Parathyroid adenoma (tissue), 2 donors: ENCODE results near the gene SINHCAF.

ENCODE experiments used
- H2AFZ ChIP-seq: fragments of 300-600 bp; sonication (generic); one replicate; pipeline ENCODE4 v1.7.0; 2017; ENCODE audit warnings: antibody characterized with exemption, mild to moderate bottlenecking
- H3K27ac ChIP-seq: fragments of 300-600 bp; sonication (generic); one replicate; pipeline ENCODE4 v1.7.0; 2017
- H3K27me3 ChIP-seq: fragments of 300-600 bp; sonication (generic); one replicate; pipeline ENCODE4 v1.7.0; 2017; ENCODE audit warnings: low read length; ENCODE audit not compliant: control insufficient read depth, insufficient read depth
- H3K36me3 ChIP-seq: fragments of 300-600 bp; sonication (generic); one replicate; pipeline ENCODE4 v1.7.0; 2017; ENCODE audit warnings: low read length; ENCODE audit not compliant: control insufficient read depth, insufficient read depth
- H3K4me1 ChIP-seq: fragments of 300-600 bp; sonication (generic); one replicate; pipeline ENCODE4 v1.7.0; 2017; ENCODE audit warnings: control low read depth
- H3K4me2 ChIP-seq: fragments of 300-600 bp; sonication (generic); one replicate; pipeline ENCODE4 v1.7.0; 2017; ENCODE audit warnings: low read length
- H3K4me3 ChIP-seq: fragments of 300-600 bp; sonication (generic); one replicate; pipeline ENCODE4 v1.7.0; 2017; ENCODE audit warnings: low read depth, low read length
- H3K79me2 ChIP-seq: fragments of 300-600 bp; sonication (generic); one replicate; pipeline ENCODE4 v1.7.0; 2017; ENCODE audit warnings: control low read depth
- H3K9ac ChIP-seq: fragments of 300-600 bp; sonication (generic); one replicate; pipeline ENCODE4 v1.7.0; 2017; ENCODE audit warnings: mild to moderate bottlenecking
- H3K9me3 ChIP-seq: fragments of 300-600 bp; sonication (generic); one replicate; pipeline ENCODE4 v1.7.0; 2017; ENCODE audit warnings: low read length; ENCODE audit not compliant: control insufficient read depth
- TF ChIP-seq, protein P1 (sequence below): fragments of 300-600 bp; sonication (generic); IDR thresholded peaks from one replicate; pipeline ENCODE4 v1.7.0; 2017; ENCODE audit warnings: antibody characterized with exemption, mild to moderate bottlenecking
- donor health status: primary hyperparathyroidism.

Gene SINHCAF

DNA sequence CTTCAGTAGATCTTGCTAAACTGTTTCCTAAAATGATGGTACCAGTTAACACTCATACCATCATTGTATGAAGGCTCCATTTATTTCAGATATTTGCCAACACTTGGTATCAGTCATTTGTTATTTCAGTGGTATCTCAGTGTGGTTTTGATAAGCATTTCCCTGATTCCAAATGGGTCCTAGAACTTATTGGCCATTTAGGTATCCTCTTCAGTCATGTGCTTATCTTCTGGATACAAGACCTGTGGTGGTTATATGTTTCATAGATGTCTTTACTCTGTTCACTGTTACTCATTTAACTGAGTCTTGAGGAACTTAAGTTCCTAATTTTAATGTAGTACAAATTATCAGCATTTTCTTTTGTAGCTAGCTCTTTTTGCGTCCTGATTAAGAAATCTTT, 13.5 kb downstream of the SINHCAF start:
- H3K27me3 ChIP-seq = no peaks in the 10 kb centered on the region
- no peak overlapping the region for H3K9ac ChIP-seq

DNA sequence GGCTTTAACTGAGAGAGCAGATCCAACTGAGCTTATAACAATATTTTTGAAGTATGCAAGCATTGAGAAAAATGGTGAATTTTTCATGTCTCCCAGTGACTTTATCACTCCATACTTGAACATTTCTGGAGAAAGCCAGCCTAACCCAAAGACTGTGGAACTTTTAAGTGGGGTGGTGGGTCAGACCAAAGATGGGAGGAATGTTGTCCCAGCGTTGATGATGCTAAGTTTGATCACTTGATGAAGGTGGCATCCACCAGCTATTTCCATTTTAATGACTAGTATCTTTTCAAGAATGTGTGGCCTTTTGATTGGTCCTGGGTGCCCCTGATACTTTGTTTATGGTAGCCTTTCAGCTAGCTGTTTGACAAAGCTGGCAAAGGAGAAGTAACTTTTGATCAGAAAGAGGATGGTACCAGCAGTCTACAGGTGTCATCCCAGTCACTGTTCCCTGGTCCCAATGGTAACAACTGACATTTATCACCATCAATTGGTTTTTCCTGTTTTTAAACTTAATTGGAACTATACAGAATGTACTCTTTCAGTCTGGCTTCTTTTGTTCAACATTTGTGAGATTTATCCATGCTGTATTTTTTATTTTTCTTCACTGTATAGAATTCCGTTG, 14.2 kb downstream of the SINHCAF start:
- TF ChIP-seq, protein P1, sequence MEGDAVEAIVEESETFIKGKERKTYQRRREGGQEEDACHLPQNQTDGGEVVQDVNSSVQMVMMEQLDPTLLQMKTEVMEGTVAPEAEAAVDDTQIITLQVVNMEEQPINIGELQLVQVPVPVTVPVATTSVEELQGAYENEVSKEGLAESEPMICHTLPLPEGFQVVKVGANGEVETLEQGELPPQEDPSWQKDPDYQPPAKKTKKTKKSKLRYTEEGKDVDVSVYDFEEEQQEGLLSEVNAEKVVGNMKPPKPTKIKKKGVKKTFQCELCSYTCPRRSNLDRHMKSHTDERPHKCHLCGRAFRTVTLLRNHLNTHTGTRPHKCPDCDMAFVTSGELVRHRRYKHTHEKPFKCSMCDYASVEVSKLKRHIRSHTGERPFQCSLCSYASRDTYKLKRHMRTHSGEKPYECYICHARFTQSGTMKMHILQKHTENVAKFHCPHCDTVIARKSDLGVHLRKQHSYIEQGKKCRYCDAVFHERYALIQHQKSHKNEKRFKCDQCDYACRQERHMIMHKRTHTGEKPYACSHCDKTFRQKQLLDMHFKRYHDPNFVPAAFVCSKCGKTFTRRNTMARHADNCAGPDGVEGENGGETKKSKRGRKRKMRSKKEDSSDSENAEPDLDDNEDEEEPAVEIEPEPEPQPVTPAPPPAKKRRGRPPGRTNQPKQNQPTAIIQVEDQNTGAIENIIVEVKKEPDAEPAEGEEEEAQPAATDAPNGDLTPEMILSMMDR = no peak
- H3K36me3 ChIP-seq = no peaks in the 10 kb centered on the region
- H3K27me3 ChIP-seq = no peaks in the 10 kb centered on the region

More for the DNA sequence above, 13.5 kb downstream of the SINHCAF start:
- H3K36me3 ChIP-seq = no peaks in the 10 kb centered on the region
- H3K4me3 ChIP-seq = no peak overlapping the region
- H3K9me3 ChIP-seq = no peaks in the 10 kb centered on the region
- H3K79me2 ChIP-seq = peaks cover 29% of the 10 kb centered on the region
- H3K4me2 ChIP-seq = no peak overlapping the region
- no peak overlapping the region for H3K27ac ChIP-seq
- TF ChIP-seq, protein P1 = no peak
- H2AFZ ChIP-seq = no peak overlapping the region
- H3K4me1 ChIP-seq = no peaks in the 10 kb centered on the region

DNA sequence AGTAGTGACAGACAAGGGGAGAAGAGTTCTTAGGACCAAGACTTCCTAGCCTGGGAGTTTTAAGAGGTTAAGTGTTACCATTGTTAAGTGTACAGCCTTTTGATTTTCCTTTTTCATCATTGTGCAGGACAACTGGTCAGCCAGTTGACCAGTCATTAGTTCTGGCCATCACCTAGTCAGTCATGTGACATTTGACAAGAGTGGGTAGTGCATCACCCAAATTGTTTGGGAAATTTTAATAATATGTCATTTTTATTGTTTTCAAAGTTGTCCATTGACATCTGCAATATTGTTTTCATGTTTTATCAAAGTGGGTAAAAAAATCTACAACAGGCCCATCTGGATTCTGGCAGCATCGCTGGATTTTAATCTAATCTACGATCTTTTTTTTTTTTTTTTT, 15.5 kb downstream of the SINHCAF start:
- Histone ChIP-seq H3K36me3 (no peaks in the 10 kb centered on the region), H3K9me3 (no peaks in the 10 kb centered on the region), H2AFZ (no peak overlapping the region), H3K4me3 (no peak overlapping the region), H3K27ac (no peak overlapping the region), H3K27me3 (no peaks in the 10 kb centered on the region), H3K4me1 (no peaks in the 10 kb centered on the region), H3K4me2 (no peak overlapping the region), H3K79me2 (peaks cover 29% of the 10 kb centered on the region), H3K9ac (no peak overlapping the region)
- TF ChIP-seq, protein P1 = no peak

More for the DNA sequence above, 14.2 kb downstream of the SINHCAF start:
- H3K27ac ChIP-seq = no peak overlapping the region
- no peak overlapping the region for H3K9ac ChIP-seq
- no peaks in the 10 kb centered on the region for H3K9me3 ChIP-seq
- peaks cover 29% of the 10 kb centered on the region for H3K79me2 ChIP-seq
- H3K4me1 ChIP-seq = no peaks in the 10 kb centered on the region
- no peak overlapping the region for H2AFZ ChIP-seq
- H3K4me3 ChIP-seq = no peak overlapping the region
- H3K4me2 ChIP-seq = no peak overlapping the region

DNA sequence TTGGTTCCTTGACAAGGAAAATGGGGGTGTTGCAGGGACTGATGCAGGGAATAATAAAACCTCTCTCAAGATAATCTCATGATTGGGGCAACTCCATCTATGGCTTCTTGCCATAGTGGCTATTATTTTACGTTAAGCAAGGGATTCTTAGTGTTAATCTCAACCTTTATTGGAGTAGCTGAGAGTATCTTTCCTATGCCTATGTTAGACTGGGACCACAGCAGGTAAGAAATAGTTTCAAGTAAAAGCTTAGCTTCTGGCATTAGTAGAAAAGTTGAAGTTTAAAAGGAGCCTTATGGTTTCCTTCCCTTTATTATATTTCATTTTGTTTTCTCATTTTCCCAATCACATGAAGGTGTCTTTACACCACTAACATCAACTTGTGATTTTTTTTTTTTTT, 16.7 kb downstream of the SINHCAF start:
- Histone ChIP-seq H3K4me2 (no peak overlapping the region), H2AFZ (no peak overlapping the region), H3K36me3 (no peaks in the 10 kb centered on the region), H3K4me1 (no peaks in the 10 kb centered on the region), H3K27me3 (no peaks in the 10 kb centered on the region), H3K27ac (no peak overlapping the region), H3K9ac (no peak overlapping the region), H3K4me3 (no peak overlapping the region), H3K79me2 (peaks cover 24% of the 10 kb centered on the region), H3K9me3 (no peaks in the 10 kb centered on the region)
- TF ChIP-seq, protein P1 = no peak

DNA sequence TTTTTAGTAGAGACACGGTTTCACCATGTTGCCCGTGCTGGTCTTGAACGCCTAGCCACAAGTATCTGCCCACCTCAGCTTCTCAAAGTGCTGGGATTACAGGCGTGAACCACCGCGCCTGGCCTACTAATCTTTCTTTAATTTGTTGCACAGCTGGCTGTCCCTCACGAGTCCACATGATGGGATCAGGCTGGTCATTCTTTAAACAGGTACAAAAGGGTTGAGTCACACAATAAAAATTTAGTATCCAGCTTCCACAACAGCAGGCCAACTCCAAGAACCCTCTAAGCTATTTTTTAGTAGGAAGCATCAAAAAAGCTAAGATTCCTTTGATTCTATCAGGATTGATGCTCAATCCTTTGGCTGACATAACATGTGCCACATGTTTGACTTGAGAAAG, 17.8 kb downstream of the SINHCAF start:
- Histone ChIP-seq H3K9me3 (no peaks in the 10 kb centered on the region), H3K79me2 (peaks cover 19% of the 10 kb centered on the region), H3K27me3 (no peaks in the 10 kb centered on the region), H3K4me2 (no peak overlapping the region), H3K27ac (no peak overlapping the region), H3K4me1 (no peaks in the 10 kb centered on the region), H3K4me3 (no peak overlapping the region), H3K9ac (no peak overlapping the region), H3K36me3 (no peaks in the 10 kb centered on the region), H2AFZ (no peak overlapping the region)
- TF ChIP-seq, protein P1 = no peak
